Activated naive CD4-positive, alpha-beta T cell treated with anti-CD3 and anti-CD28 coated beads, Interleukin-2, amount 50 U/mL, for 24 hours (primary cell): ENCODE results near the gene ITGB3BP.
"Not testable (repeated sequence)": the region's sequence is repeated elsewhere in the genome, so short reads cannot be mapped to it uniquely, and the experiment has no call there.

Source experiments
- H3K27ac Mint-ChIP-seq: one replicate; pipeline ENCODE4 v1.8.0; 2021; ENCODE audit warnings: mild to moderate bottlenecking, mixed read lengths
- H3K27me3 Mint-ChIP-seq: one replicate; pipeline ENCODE4 v1.8.0; 2021; ENCODE audit warnings: mixed read lengths
- H3K36me3 Mint-ChIP-seq: one replicate; pipeline ENCODE4 v1.8.0; 2021; ENCODE audit warnings: mixed read lengths
- H3K4me1 Mint-ChIP-seq: one replicate; pipeline ENCODE4 v1.8.0; 2021; ENCODE audit warnings: mixed read lengths
- H3K4me3 Mint-ChIP-seq: one replicate; pipeline ENCODE4 v1.8.0; 2021; ENCODE audit warnings: mild to moderate bottlenecking, mixed read lengths
- H3K9me3 Mint-ChIP-seq: one replicate; pipeline ENCODE4 v1.8.0; 2021; ENCODE audit warnings: mixed read lengths

ITGB3BP gene, protein sequence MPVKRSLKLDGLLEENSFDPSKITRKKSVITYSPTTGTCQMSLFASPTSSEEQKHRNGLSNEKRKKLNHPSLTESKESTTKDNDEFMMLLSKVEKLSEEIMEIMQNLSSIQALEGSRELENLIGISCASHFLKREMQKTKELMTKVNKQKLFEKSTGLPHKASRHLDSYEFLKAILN

DNA sequence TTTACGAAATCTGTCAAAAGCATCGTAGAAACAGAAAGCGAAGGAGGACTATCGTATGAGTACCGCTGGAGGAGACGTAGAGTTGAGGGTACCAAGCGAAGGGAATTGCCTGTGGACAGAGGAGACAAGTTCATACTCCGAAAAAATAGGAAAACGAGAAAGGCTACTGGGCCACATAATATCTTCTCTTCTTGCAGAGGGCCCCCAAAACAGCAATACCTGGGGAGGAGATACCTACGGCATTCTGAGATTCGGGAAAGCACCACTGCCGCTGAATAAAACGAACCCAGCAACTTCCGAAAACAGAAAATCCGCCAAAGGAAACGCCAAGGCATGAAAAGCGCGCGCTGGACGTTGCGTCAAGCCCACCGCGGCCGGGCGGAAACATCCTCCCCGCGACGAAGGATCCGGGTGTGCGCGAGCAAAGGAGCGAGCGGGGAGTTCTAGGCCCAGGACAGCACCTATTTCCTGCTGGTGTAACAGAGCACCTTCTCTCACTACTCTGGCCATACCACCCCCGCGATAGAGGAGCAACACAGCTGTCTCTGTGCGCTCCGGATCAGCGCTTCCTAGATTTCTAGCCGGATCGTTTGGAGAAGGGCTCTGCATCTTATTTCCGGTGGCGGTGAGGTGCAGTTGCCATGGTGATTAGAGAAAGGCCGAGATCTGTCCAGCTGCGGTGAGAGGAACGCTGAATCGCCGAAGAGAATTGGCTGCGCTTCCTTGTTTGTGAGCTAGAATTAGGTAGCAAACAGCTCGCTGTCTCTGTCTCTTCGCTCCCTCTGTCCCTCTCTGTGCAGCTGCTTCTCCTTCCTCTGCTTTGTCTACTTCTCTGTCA is at the start of gene ITGB3BP, which contains the start of gene EFCAB7:
ITGB3BP (minus strand) TSS at position 335 of the 838 bp plus-strand sequence; CDS start at position 243, 92 bp downstream.
EFCAB7 (plus strand) TSS at position 635 of the 838 bp plus-strand sequence. CDS start 2,048 bp downstream, outside the sequence.
- Mint-ChIP-seq H3K27me3 (no peaks in the 10 kb centered on the region), H3K9me3 (no peaks in the 10 kb centered on the region), H3K4me3 (peak within 1 kb of the TSS; percentile 94), H3K4me1 (peaks cover 38% of the 10 kb centered on the region), H3K36me3 (peaks cover 2% of the 10 kb centered on the region), H3K27ac (peak within 1 kb of the TSS; percentile 99)

DNA sequence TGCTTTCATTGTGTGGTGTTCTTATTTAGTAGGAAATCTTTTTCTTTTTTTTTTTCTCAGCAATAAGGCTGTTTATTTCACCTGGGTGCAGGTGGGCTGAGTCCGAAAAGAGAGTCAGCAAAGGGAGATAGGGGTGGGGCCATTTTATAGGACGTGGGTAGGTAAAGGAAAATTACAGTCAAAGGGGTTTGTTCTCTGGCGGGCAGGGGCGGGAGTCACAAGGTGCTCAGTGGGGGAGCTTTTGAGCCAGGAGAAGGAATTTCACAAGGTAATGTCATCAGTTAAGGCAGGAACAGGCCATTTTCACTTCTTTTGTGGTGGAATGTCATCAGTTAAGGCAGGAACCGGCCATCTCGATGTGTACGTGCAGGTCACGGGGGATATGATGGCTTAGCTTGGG is 49.7 kb upstream of the ITGB3BP start:
- not testable (repeated sequence) for H3K27me3 Mint-ChIP-seq, H3K4me1 Mint-ChIP-seq, H3K4me3 Mint-ChIP-seq, H3K27ac Mint-ChIP-seq, H3K36me3 Mint-ChIP-seq, H3K9me3 Mint-ChIP-seq

DNA sequence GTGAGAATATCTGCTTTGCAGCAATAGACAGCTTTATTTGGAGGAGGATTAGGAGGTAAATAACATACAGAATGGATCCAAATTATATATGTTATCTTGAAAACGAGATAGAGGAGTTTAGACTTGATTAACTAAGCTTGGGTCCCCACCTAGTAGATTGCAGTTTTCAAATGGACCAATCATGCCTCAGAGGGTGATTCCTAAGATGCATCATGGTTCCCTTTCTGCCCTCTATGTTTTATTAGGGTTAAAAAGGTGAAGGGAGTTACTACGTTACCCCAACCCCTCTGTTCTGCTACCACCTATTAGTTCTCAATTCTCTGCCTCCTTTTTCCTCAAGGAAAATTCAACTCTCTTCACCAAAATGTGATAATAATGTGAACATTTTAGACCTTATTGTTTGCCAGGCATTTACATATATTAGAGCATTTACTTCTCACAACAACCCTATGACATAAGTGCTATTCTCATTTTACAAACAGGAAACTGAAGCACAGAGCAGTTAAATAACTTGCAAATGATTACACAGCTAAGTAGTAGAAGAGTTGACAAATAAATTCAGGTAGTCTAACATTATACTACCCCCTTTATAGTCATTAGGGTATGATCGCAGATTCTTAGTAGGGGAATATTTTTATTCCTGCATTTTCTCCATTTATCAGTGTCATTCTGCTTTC is 46.8 kb upstream of the ITGB3BP start:
- Mint-ChIP-seq H3K9me3 (no peaks in the 10 kb centered on the region), H3K27ac (no peak overlapping the region), H3K4me3 (no peak overlapping the region), H3K27me3 (no peaks in the 10 kb centered on the region), H3K36me3 (peaks cover 1% of the 10 kb centered on the region), H3K4me1 (no peaks in the 10 kb centered on the region)

DNA sequence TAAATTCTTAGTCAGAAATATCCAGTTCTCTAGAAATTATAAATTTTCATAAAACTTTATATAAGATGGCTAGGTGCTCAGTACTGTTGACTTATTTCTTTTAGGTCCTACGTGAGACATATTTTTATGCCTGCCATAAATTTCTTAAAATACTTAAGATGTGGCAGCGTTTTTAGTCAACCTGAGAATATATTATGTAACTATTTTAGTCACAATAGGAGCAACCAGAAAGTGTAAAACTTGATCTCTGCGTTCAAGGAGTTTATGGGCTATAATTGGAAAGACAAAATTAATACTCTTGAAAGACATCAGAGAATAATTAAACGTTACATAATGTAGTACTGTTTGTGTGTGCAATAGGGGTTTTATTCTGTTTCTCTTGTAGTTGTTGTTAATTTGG is 46.0 kb upstream of the ITGB3BP start:
- Mint-ChIP-seq H3K9me3 (no peaks in the 10 kb centered on the region), H3K27ac (no peak overlapping the region), H3K27me3 (no peaks in the 10 kb centered on the region), H3K4me3 (no peak overlapping the region), H3K4me1 (no peaks in the 10 kb centered on the region), H3K36me3 (peaks cover 3% of the 10 kb centered on the region)

DNA sequence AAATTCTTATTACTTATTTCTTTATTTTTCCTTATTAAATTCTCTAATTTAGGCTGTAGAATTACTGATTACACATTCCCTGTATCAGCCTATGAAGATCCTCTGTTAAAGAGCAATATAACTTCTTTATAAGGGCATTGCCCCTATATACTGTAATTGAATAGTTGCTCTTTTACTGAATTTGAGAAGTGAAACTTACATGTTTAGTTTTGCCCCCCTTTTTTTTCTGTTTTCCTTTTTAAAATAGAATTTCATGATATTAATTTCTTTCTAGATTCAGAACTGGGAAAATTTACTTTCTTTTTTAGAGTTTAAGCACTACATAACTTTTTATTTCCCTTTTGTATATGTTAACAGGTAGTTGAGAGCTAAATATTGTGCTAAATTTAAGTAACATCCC is 40.7 kb upstream of the ITGB3BP start:
- H3K4me1 Mint-ChIP-seq = no peaks in the 10 kb centered on the region
- H3K27me3 Mint-ChIP-seq = no peaks in the 10 kb centered on the region
- no peak overlapping the region for H3K4me3 Mint-ChIP-seq
- peaks cover 8% of the 10 kb centered on the region for H3K36me3 Mint-ChIP-seq
- no peaks in the 10 kb centered on the region for H3K9me3 Mint-ChIP-seq
- no peak overlapping the region for H3K27ac Mint-ChIP-seq

DNA sequence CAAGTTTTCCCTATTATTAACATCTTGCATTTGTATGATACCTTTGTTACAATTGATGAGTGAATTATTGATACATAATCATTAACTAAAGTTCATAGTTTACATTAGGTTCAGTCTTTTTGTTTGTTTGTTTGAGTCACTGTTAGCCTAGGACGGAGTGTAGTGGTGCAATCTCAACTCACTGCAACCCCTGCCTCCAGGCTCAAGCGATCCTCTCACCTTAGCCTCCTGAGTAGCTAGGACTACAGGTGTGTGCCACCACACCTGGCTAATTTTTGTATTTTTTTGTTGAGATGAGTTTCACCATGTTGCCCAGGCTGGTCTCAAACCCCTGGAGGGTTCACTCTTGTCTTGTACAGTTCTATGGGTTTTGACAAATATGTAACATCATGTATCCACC is 36.3 kb upstream of the ITGB3BP start:
- no peaks in the 10 kb centered on the region for H3K9me3 Mint-ChIP-seq
- no peaks in the 10 kb centered on the region for H3K27me3 Mint-ChIP-seq
- no peaks in the 10 kb centered on the region for H3K4me1 Mint-ChIP-seq
- H3K36me3 Mint-ChIP-seq = peaks cover 9% of the 10 kb centered on the region
- H3K27ac Mint-ChIP-seq = no peak overlapping the region
- H3K4me3 Mint-ChIP-seq = no peak overlapping the region

DNA sequence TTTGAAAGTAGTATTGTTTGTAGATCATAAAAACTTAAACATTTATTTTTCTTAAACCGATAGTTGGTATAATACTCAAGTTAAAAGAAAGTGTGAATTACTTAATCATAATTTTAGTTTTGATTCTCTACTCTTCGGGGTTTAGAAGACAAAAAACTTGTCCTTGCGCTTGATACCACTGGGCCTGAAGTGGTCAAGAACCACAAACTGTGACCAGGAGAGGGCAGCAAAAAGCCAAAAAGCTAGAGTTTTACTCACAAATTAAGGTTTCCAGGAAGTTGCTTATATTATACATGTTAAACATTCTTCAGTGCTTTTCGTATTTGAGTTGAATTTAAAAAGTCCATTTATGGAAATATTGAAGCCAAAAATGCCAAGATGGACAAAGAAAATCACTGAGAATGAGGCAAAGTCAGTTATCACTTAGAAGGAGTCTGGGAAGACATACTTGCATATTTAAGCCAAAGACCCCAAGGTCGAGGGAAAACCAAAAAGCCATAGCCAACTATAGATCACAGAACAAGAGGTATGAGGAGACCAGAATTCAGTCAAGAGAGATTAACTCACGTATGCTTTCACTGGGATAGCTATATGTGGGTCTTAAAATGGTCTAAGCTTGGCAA is 34.5 kb upstream of the ITGB3BP start:
- H3K9me3 Mint-ChIP-seq = no peaks in the 10 kb centered on the region
- no peaks in the 10 kb centered on the region for H3K27me3 Mint-ChIP-seq
- H3K4me1 Mint-ChIP-seq = no peaks in the 10 kb centered on the region
- no peak overlapping the region for H3K4me3 Mint-ChIP-seq
- H3K36me3 Mint-ChIP-seq = peaks cover 7% of the 10 kb centered on the region
- no peak overlapping the region for H3K27ac Mint-ChIP-seq

DNA sequence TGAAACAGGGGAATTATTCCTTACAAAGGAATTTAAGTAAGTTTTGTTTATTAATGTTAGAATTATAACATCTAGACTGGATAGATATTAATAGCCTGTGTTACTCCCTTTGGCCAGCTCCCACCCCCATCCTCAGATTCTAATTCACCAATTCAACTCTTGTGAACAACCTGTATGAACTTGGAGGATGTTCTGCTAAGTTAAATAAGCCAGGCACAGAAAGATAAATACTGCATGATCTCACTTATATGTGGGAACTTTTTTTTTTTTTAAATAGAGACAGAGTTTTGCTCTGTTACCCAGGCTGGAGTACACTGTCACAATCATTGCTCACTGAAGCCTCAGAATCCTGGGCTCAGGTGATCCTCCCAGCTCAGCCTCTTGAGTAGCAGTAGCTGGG is 32.5 kb upstream of the ITGB3BP start:
- Mint-ChIP-seq H3K27me3 (no peaks in the 10 kb centered on the region), H3K9me3 (no peaks in the 10 kb centered on the region), H3K4me1 (no peaks in the 10 kb centered on the region), H3K36me3 (peaks cover 9% of the 10 kb centered on the region), H3K27ac (no peak overlapping the region), H3K4me3 (no peak overlapping the region)

DNA sequence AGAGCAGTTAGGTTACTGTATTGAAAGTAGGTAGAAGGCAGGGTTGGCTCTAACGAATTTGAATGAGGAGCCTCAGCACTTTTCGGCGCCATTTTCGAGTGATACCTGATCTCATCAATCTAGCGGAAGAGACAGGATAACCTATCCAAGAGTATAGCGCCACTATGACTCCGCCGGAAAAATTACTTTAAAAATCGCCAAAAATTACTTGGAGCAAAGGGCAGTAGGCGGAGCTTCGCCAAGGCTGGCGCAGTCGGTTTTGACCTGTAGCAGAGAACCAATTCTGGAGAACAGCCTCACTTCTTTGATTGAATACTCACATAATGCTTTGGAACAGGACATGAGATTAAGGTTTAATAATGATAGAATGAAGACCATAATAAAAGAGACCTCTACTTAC is 25.9 kb upstream of the ITGB3BP start:
- no peaks in the 10 kb centered on the region for H3K27me3 Mint-ChIP-seq

DNA sequence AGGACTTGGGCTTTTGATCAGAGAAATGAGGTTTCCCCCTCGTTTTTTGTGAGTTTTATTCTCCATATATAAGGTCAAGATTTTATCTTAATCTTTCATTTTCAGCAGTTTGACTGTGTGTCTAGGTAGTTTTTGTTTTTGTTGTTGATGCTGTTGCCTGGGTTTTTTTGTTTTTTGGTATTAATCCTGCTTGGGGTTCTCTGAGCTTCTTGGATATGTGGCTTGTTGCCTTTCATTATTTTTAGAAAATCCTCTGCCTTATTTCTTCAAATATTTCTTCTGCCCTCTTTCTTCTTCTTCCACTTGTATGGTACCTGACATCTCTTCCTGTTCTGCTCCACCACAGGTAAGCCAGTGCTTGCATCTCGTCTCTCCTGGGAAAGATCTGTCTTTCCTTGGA is 25.3 kb upstream of the ITGB3BP start:
- Mint-ChIP-seq H3K4me3 (no peak overlapping the region), H3K9me3 (no peaks in the 10 kb centered on the region), H3K27ac (no peak overlapping the region), H3K4me1 (no peaks in the 10 kb centered on the region), H3K36me3 (peaks cover 6% of the 10 kb centered on the region), H3K27me3 (no peaks in the 10 kb centered on the region)

More for the DNA sequence above, 25.9 kb upstream of the ITGB3BP start:
- H3K27ac Mint-ChIP-seq = no peak overlapping the region
- no peaks in the 10 kb centered on the region for H3K9me3 Mint-ChIP-seq
- H3K4me3 Mint-ChIP-seq = no peak overlapping the region
- peaks cover 6% of the 10 kb centered on the region for H3K36me3 Mint-ChIP-seq
- no peaks in the 10 kb centered on the region for H3K4me1 Mint-ChIP-seq

DNA sequence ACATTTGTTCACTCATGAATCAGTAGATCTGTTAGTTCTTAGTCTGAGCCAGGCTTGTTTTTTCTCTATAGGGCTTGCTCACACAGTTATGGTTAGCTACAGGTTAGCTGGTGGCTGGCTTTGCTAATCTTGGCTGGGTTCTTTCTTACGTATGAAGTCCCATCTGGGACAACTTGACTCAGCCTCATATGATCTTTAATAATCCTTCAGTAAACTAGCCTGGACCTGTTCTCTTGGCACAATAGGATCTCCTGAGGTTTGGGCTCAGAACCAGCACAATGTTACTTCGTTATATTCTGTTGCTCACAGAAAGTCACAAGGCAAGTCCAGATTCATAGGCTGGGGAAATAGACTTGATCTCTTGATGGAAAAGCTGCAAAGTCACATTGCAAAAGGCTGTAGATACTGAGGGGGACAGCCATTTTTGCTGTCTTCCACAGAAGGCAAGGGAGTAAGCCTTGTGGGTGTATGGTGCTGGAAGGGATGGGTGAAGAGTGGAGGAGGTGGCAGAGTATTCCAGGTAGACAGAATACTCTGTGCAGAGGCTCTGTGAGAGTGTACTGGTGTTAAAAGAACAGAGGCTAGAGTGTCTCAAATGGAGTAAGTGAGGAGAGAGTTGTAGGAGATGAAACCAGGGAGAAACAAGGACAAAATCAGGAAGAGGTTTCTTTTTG is 24.7 kb upstream of the ITGB3BP start:
- Mint-ChIP-seq H3K27ac (no peak overlapping the region), H3K9me3 (no peaks in the 10 kb centered on the region), H3K4me1 (no peaks in the 10 kb centered on the region), H3K27me3 (no peaks in the 10 kb centered on the region), H3K36me3 (peaks cover 6% of the 10 kb centered on the region), H3K4me3 (no peak overlapping the region)

DNA sequence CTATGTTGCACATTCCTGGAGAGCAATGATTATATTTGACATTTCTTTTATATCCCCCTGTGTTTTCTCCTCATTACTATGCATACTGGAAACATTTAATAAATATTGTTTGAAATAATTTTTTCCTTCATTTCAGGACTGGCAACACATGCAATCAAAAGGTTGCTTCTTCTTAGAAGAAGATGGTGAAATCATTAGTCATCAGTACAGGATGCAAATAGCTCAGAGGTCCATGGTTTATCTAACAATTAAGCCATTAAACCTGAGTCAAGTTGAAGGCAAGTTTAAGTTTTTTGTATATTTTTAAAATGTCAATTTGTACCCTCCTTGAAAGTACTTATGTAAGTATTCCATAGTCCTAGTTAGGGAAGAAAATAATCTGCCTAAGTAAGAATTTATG is 22.8 kb upstream of the ITGB3BP start:
- peak overlapping the region; percentile 12 for H3K27ac Mint-ChIP-seq
- no peaks in the 10 kb centered on the region for H3K9me3 Mint-ChIP-seq
- H3K27me3 Mint-ChIP-seq = no peaks in the 10 kb centered on the region
- H3K4me3 Mint-ChIP-seq = no peak overlapping the region
- no peaks in the 10 kb centered on the region for H3K4me1 Mint-ChIP-seq
- H3K36me3 Mint-ChIP-seq = peaks cover 6% of the 10 kb centered on the region

DNA sequence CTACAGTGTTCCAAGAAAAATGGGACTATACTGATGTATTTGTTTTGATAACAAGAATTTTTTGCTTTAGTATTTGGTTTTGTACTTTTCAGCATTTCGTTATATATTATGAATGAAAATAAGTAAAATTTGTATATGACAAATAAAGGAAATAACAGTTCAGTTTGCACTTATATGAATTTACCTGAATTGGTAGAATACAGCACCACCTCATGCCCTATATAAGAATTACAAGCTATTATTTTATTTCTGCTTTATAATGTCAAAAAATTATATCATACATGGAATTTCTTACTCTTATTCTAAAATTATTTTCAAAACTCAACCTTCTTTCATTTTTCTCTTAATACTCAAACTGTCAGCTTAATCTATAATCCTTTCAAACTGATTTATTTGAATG is 14.9 kb upstream of the ITGB3BP start:
- no peaks in the 10 kb centered on the region for H3K9me3 Mint-ChIP-seq
- H3K4me3 Mint-ChIP-seq = no peak overlapping the region
- no peak overlapping the region for H3K27ac Mint-ChIP-seq
- peaks cover 4% of the 10 kb centered on the region for H3K36me3 Mint-ChIP-seq
- H3K27me3 Mint-ChIP-seq = no peaks in the 10 kb centered on the region
- no peaks in the 10 kb centered on the region for H3K4me1 Mint-ChIP-seq

DNA sequence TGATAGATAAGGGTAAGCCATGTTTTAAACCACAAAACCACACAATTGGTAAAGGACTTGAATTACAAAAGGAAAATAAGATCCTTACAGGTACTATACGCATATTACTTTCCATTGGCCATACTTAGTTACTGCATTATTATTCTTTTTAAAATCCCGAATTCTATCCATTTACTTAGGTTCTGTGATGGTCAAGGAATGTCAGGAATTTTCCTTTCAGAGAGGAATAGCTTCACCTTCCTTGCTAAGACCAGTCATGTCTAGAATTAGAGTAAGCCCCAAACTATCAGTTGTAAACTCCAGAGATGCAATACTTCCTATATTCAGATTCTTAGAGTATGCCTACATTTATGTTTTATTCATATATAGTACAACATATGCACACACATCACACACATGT is 14.0 kb upstream of the ITGB3BP start:
- no peaks in the 10 kb centered on the region for H3K27me3 Mint-ChIP-seq
- H3K9me3 Mint-ChIP-seq = no peaks in the 10 kb centered on the region
- H3K4me3 Mint-ChIP-seq = no peak overlapping the region
- H3K4me1 Mint-ChIP-seq = no peaks in the 10 kb centered on the region
- no peak overlapping the region for H3K27ac Mint-ChIP-seq
- peaks cover 4% of the 10 kb centered on the region for H3K36me3 Mint-ChIP-seq

DNA sequence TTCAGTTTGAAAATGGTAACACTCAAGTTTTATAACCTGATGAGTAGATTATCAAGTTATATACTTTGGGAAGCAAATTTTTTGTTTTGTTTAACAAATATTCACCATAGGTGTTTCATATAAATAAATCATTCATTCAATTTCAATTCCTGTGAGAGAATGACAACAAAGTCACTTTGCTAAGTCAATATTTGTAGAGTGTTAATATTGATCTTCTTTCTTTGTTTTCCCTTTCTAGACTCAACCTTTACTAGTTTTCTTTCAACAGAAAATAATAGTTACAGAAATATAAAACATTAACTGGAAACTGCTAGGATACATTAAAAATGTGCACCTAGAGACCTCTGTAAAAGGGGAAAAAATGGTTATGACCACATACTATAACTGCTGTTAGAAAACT is 11.4 kb upstream of the ITGB3BP start:
- no peaks in the 10 kb centered on the region for H3K4me1 Mint-ChIP-seq
- H3K36me3 Mint-ChIP-seq = peaks cover 4% of the 10 kb centered on the region
- no peaks in the 10 kb centered on the region for H3K27me3 Mint-ChIP-seq
- no peak overlapping the region for H3K4me3 Mint-ChIP-seq
- H3K9me3 Mint-ChIP-seq = no peaks in the 10 kb centered on the region
- H3K27ac Mint-ChIP-seq = no peak overlapping the region
